A172 (cell line): Measurements from ENCODE around the gene SGCA. TPM values are rescaled to one million over a fixed set of nuclear protein-coding genes. Genes with fewer than 3 reads are reported as not detected.

Source experiments
- DNase-seq: peaks from one replicate; pipeline ENCODE4 v3.0.0-alpha.2; 2015; ENCODE audit warnings: low spot score
- total RNA-seq: library from RNA; depleted of rRNA; stranded (reverse); fragments of >200 nt; shearing (Covaris generic); gene quantifications from 2 replicates; pipeline ENCODE4 v1.2.3, GENCODE V29; 2014

SGCA gene
- total RNA-seq, 1 experiment from 2014 or later, result 0.22 TPM

GRCh38 chr17:50134206-50135110, 31.3 kb upstream of the SGCA start:
- peak; percentile 28 for DNase-seq

DNA sequence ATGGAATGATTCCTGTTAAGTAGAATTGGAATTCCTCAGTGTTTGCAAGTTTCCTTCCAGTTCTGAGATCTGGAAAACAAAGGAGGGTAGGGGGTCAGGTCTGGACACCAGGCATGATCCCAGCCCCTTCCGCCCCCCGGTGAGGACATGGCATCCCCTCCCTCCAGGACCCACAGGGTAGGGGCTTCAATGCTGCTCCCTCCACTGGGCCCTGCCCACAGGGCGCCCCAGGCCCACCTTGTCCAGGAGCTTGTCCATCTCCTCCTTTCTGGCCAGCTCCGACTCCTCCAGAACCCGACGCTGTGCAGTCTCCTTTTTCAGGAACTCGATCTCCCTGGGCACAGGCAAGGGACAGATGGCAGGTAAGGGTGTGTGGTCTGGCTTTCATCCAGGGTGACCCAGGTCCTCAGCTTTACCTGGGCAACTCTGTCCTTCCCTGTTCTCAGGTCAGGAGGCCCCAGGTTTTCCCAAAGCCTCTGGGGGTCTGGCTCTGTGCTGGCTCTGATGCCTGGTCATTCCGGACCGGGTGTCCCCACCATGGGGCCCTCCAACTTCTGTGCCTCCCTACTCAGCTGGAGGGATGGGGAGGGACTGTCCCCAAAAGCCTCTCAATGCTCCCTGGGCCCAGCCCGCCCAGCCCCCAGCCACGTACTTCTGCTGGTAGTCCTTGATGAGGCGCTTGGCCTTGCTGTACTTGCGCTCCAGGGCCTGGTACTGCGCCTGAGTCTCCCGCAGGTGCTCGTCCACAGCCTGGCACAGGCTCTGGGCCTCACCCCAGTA, 30.3 kb upstream of the SGCA start:
- no peak for DNase-seq

DNA sequence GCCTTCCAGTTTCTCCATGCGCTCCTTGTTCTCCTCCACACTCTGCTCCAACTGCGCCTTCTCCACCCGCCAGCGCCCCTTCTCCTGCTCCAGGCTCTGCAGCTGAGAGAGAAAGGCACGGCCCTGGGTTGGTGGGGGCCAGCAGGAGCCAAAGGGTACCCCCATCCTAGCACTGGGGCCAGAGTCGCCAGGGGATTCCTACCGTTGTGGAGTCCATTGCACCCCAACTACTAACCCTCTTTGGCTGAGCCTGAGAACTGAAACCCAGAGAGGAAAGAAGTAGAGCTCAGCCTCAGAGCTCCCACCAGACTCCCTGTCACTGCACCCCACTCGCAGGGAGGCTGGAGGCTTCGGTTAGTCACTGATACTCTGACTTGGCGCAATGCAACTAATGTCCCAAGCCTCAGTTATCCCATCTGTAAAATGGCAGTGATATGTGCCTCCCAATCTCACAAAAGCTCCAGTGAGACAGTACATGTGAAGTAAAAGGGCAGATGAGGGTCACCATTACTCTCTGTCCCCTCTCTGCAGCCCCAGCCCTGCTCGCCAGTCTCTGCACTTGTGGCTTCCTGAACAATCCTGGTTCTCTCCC, 29.6 kb upstream of the SGCA start:
- DNase-seq, result no peak

GRCh38 chr17:50137042-50137441, 28.8 kb upstream of the SGCA start:
- no peak for DNase-seq

GRCh38 chr17:50139185-50139783, 26.5 kb upstream of the SGCA start:
- no peak for DNase-seq

GRCh38 chr17:50139950-50140885, 25.6 kb upstream of the SGCA start:
- DNase-seq, result peak; percentile 78

DNA sequence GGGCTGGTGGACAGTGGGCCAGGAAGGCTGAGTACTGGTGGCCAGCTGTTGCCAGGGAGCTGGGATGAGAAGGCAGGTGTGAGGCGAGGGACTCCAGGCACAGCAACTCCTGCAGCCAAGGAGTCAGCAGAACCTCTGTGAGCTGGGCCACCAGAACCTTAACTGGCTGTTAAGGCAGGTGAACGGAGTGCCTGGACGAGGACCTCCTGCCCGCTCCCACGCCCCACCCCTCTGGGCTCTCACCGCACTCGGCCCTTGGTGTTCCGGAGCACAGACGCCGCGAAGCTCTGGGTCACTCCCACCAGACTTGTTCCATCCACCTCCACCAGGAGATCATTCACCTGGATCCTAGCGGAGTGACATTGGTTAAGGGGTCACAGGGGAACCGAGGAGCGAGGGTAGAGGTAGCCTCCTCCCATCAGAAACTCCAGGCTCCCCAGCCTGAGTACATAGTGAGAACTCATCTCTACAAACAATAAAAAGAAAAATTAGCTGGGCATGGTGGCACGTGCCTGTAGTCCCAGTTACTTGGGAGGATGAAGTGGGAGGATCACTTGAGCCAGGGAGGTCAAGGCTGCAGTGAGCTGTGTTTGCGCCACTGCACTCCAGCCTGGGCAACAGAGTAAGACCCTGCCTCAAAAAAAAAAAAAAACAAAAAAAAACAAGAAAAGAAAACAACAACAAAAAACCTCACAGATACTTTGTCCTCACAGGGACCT, 24.6 kb upstream of the SGCA start:
- no peak for DNase-seq

DNA sequence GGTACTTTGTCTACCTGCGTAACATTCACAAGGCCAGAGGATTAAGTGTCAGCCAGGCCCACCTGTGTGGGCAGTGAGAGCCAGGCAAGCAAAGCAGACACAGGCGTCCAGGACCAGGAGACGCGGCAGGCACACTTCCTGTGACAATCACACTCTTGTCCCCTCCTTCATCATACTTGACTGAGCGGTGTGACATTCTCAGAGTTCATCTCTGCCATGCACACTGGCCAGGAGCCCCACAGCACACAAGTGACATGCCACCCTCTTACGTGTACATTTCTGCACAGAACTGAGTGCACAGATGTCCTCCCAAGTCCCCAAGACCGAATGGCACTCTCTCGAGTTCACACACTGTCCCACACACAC, 24.1 kb upstream of the SGCA start:
- no peak for DNase-seq

DNA sequence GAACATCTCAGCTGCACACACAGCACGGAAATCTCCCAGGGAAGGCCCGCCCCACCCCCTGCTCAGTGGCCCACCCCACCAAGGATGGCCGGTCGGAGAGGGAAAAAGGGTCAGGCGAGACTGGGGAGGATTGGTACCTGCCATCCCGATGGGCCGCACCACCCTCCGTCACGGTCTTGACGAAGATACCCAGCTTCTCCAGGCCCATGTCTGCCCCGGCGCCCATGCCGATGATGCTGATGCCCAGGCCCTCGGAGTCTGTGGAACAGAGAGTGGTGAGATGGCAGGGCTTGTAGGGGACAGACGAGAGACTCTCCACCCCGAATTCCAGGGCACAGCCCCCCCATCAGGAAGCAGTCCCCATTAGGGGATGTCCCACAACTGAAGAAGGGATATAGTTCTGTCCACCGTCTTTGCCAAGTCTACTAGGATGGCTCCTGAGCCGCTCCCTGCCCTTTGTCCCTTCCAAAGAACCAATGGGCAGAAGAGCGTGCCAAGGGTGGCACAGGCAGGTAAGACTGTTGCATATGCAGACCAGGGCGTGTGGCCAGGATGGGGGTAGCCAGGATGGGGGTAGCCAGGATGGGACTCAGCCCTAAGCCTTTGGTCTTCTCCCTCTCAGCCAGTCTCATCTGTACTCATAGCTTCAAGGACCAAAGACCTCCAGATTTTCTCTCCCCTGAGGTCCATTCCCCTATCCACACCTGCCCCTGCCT, 22.2 kb upstream of the SGCA start:
- no peak for DNase-seq

DNA sequence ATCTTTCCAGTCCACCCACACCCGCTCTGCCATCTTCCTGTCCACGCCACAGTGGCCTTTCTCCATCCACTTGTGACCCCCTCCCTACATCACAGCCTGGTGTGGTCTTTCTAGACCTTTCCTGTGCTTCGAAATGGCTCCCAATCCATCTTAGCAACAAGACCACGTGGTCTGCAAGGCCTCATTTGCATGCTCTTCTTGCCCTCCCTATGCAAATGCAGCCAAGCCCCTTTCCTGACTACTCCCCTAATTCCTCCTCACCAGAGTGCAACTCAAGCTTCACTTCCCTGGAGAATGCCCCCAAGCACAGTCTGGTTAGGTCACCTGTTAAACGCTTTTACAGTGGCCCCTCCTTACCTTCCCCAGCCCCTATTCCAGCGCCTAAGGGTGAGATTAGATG, 21.4 kb upstream of the SGCA start:
- DNase-seq, result no peak

DNA sequence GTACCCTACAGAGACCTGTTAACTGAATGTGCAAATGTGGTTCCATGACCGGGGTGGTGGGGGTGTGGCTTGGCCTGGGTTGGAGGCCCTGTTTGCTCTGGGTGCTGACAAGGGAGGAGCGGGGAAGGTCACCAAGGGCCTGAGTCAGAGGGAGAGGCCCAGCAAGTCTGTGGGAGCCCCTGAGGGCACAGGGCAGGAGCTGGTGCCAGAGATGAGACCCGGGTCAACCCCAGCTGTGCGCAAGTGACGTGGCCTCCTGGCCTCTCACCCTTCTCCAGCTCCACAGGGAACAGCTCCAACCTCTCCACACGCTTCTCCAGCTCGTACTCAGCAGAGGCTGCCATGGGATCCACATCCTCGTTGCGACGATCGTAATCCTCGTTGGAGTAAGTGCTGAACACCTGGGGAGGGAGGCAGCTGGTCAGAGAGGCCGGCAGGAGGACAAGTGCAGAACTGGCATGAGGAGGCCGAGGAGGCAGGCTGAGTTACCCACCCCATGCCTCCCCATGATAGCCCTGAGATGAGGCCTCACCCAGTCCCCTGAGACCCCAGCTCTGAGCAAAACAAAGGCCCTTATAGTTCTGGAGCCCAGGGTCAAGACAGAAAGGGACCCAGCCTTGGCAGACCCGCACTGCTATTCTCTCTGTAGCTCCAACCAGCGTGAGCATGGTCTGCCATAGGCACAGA, 20.8 kb upstream of the SGCA start:
- no peak for DNase-seq

DNA sequence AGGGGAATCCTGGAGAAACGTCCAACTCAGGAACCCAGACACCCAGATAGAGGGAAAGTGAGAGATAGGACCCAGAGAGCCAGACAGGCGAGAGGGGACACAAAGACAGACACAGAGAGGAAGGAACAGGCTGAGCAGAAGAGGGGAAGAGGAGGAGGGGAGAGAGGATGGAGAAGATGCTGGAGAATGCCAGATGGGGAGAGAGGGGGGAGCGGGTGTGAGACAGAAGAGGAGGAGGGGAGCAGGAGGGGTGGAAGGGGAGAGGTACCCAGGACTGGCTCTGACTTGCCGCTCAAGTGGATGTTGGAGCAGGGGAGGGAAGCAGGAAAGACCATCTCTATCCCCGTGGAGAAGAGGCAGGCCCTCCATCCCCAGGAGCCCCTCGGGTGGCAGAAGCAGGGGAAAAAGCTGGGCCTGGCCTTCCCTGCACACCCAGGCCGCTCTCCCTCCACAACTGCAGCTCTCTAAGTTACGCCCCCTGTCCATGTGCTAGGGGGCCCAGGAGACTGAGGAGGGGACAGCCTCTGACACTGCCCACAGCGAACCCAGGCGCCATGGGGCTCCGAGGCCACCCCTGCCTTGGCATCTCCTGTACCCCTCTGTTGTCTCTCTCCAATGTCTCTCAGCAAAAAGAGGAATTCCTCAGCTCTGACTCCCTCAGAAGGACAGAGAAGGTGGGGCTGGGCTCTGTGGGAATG, 20.1 kb upstream of the SGCA start:
- DNase-seq, result no peak

GRCh38 chr17:50146230-50146926, 19.4 kb upstream of the SGCA start:
- no peak for DNase-seq

GRCh38 chr17:50146927-50147665, 18.7 kb upstream of the SGCA start:
- DNase-seq, result no peak

DNA sequence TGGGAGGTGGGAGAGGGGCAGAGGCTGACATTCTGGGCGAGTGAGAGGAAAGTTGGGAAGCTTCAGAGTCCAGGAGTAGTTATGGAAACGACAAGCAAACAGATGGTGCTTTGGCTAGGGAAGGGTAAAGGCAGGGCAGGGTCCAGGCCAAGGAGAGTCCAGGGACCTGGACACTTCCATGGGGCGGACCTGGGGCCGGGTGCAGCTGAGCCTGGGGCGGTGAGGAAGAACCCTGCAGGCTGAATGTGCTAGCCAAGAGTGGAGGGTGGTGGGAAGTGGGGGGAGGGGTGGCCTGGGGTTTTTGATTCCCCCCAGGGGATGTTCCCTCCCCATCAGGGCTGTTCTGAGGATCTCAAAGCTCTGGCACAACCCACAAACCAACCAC, 18.0 kb upstream of the SGCA start:
- DNase-seq, result no peak

DNA sequence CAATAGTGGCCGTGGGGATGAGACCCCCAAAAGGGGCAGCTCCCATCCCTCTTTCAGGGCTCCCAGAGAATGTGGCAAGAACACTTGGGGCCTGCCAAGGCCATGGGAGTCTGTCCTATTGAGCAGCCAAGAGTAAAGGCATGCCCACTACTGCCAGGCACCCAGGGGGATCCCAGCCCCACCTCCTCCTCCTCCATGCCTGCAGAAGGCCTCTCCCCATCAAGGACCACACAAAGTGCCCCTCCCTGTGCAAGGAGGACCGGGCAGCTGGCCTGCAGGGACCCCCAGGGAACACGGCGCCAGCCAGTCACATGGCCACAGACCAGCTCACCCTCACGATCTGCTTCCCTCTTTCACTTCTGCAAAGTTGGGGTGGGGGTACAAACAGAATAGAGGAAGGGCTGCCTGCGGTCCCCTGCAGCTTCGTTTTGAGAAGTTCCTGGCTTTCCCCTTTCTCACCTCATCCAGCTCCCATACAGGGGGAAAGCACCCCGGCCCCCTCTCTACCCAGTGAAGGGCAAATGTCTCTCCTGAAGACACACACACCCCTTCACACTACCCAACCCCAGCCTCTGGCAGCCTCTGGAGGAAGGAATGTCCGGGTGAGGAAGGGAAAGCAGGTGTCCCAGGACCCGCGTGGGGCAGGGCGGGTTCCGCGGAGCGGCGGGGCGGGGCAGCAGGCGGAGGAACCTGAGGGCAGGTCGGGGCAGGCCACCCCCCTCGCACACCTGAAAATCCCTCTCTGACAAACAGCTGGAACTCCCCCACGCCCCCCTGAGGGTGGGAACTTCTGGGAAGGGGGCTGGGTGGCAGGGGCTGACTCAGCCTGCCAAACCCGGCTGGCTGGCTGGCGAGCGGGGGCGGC, 17.3 kb upstream of the SGCA start:
- no peak for DNase-seq
